ENCODE measurements around the gene CCL27.

- TF ChIP-seq CTCF (IDR thresholded peaks at IDR 0.05): no peak
- TF ChIP-seq POLR2A (IDR thresholded peaks at IDR 0.05): no peak
These were observed 29.5 kb upstream of the CCL27 start for GRCh38 chr9:34691936-34692315.
